Measurements from ENCODE around the gene WRAP53. TPM values are rescaled to one million over a fixed set of nuclear protein-coding genes. Genes with fewer than 3 reads are reported as not detected.

Gene WRAP53
- total RNA-seq, 1 donor, result 4.3 TPM

- Histone ChIP-seq H4K20me1 (ENCODE audit: insufficient read depth, low read length) (no peaks in the 10 kb centered on the region), H3K79me2 (ENCODE audit: insufficient read depth, low read length) (no peaks in the 10 kb centered on the region), H3K4me2 (ENCODE audit: insufficient read depth, low read length) (no peak overlapping the region), H3K4me3 (ENCODE audit: insufficient read depth, low read length) (no peak overlapping the region), H3K27ac (ENCODE audit: low read depth, low read length) (no peak overlapping the region), H3K27me3 (ENCODE audit: insufficient read depth, low read length) (peaks cover 17% of the 10 kb centered on the region), H3K4me1 (ENCODE audit: insufficient read depth, low read length) (no peaks in the 10 kb centered on the region), H3K36me3 (ENCODE audit: insufficient read depth, low read length) (no peaks in the 10 kb centered on the region), H2AFZ (ENCODE audit: low read length) (no peak overlapping the region), H3K9me3 (ENCODE audit: low read depth, low read length) (no peaks in the 10 kb centered on the region)
- no peak for DNase-seq (ENCODE audit: insufficient read length, low spot score, missing footprints)
- TF ChIP-seq CTCF (IDR thresholded peaks at IDR 0.05; ENCODE audit: extremely low read depth, low read depth, low read length), result no peak
These were observed 41.8 kb upstream of the WRAP53 start for GRCh38 chr17:7646457-7646856.

- no peaks in the 10 kb centered on the region for H3K36me3 ChIP-seq (ENCODE audit: insufficient read depth, low read length)
- H2AFZ ChIP-seq (ENCODE audit: low read length), result no peak overlapping the region
- no peak for DNase-seq (ENCODE audit: insufficient read length, low spot score, missing footprints)
- no peak for TF ChIP-seq CTCF (IDR thresholded peaks at IDR 0.05; ENCODE audit: extremely low read depth, low read depth, low read length)
- H4K20me1 ChIP-seq (ENCODE audit: insufficient read depth, low read length), result no peaks in the 10 kb centered on the region
- H3K27ac ChIP-seq (ENCODE audit: low read depth, low read length), result no peak overlapping the region
- no peak overlapping the region for H3K4me2 ChIP-seq (ENCODE audit: insufficient read depth, low read length)
- H3K9me3 ChIP-seq (ENCODE audit: low read depth, low read length), result no peaks in the 10 kb centered on the region
- no peaks in the 10 kb centered on the region for H3K4me1 ChIP-seq (ENCODE audit: insufficient read depth, low read length)
- H3K79me2 ChIP-seq (ENCODE audit: insufficient read depth, low read length), result no peaks in the 10 kb centered on the region
- peaks cover 23% of the 10 kb centered on the region for H3K27me3 ChIP-seq (ENCODE audit: insufficient read depth, low read length)
- no peak overlapping the region for H3K4me3 ChIP-seq (ENCODE audit: insufficient read depth, low read length)
These were observed 41.3 kb upstream of the WRAP53 start for GRCh38 chr17:7647018-7647417.

GRCh38 chr17:7650509-7651096 is 37.7 kb upstream of the WRAP53 start, which contains the start of gene ATP1B2:
TSS of gene ATP1B2 (plus strand) at chr17:7650926. CDS start at chr17:7651519, 593 bp downstream.
- no peaks in the 10 kb centered on the region for H3K4me1 ChIP-seq (ENCODE audit: insufficient read depth, low read length)
- H3K27me3 ChIP-seq (ENCODE audit: insufficient read depth, low read length), result peaks cover 55% of the 10 kb centered on the region
- peak; percentile 86 for DNase-seq (ENCODE audit: insufficient read length, low spot score, missing footprints)

More at GRCh38 chr17:7650509-7651096, 37.7 kb upstream of the WRAP53 start, which contains the start of gene ATP1B2:
- no peaks in the 10 kb centered on the region for H3K9me3 ChIP-seq (ENCODE audit: low read depth, low read length)
- H2AFZ ChIP-seq (ENCODE audit: low read length), result peak within 1 kb of the TSS; percentile 7
- H3K4me2 ChIP-seq (ENCODE audit: insufficient read depth, low read length), result peak within 1 kb of the TSS; percentile 58
- no peaks in the 10 kb centered on the region for H4K20me1 ChIP-seq (ENCODE audit: insufficient read depth, low read length)
- H3K4me3 ChIP-seq (ENCODE audit: insufficient read depth, low read length), result peak within 1 kb of the TSS; percentile 47
- H3K36me3 ChIP-seq (ENCODE audit: insufficient read depth, low read length), result no peaks in the 10 kb centered on the region
- no peaks in the 10 kb centered on the region for H3K79me2 ChIP-seq (ENCODE audit: insufficient read depth, low read length)
- TF ChIP-seq CTCF (IDR thresholded peaks at IDR 0.05; ENCODE audit: extremely low read depth, low read depth, low read length), result no peak
- no peak within 1 kb of the TSS for H3K27ac ChIP-seq (ENCODE audit: low read depth, low read length)
